ENCODE measurements around the gene TLR5.

TLR5 gene

GRCh38 chr1:223183268-223183862 is 40.3 kb upstream of the TLR5 start:
- TF ChIP-seq CTCF (IDR thresholded peaks at IDR 0.05; ENCODE audit: low read depth, low read length) = no peak
- H3K27me3 ChIP-seq = peaks cover 15% of the 10 kb centered on the region

GRCh38 chr1:223180731-223181321 is 37.8 kb upstream of the TLR5 start:
- Histone ChIP-seq H3K4me3 (ENCODE audit: low read depth, low read length) (no peak overlapping the region), H3K27me3 (peaks cover 8% of the 10 kb centered on the region), H3K9me3 (no peaks in the 10 kb centered on the region), H3K4me1 (no peaks in the 10 kb centered on the region), H3K36me3 (no peaks in the 10 kb centered on the region)
- no peak for TF ChIP-seq CTCF (IDR thresholded peaks at IDR 0.05; ENCODE audit: low read depth, low read length)
- no peak for DNase-seq

More at GRCh38 chr1:223183268-223183862, 40.3 kb upstream of the TLR5 start:
- no peaks in the 10 kb centered on the region for H3K9me3 ChIP-seq
- no peaks in the 10 kb centered on the region for H3K36me3 ChIP-seq
- no peak for DNase-seq
- H3K4me1 ChIP-seq = no peaks in the 10 kb centered on the region
- H3K4me3 ChIP-seq (ENCODE audit: low read depth, low read length) = no peak overlapping the region

DNA sequence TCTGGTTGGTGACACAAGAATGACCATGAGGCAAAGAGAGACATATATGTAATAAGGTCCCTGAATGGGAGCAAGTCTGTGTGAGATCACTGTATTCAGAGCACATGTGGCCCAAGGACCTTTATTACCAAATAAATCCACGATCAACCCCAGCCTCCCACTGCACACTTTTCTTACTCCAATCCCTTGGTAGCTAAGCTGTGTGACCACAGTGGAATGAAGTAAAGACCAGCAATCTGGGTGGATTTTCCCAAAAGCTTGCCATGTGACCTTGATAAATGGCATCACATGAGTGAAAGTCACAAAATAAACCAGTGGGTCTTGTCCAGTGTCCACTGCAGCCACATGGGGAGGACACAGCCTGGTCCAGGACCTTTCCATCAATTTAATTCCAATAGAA is 36.7 kb upstream of the TLR5 start:
- Histone ChIP-seq H3K4me3 (ENCODE audit: low read depth, low read length) (no peak overlapping the region), H3K27me3 (peaks cover 8% of the 10 kb centered on the region), H3K36me3 (no peaks in the 10 kb centered on the region), H3K9me3 (no peaks in the 10 kb centered on the region), H3K4me1 (no peaks in the 10 kb centered on the region)
- DNase-seq = no peak
- no peak for TF ChIP-seq CTCF (IDR thresholded peaks at IDR 0.05; ENCODE audit: low read depth, low read length)

GRCh38 chr1:223179280-223179679 is 36.2 kb upstream of the TLR5 start:
- no peak for TF ChIP-seq CTCF (IDR thresholded peaks at IDR 0.05; ENCODE audit: low read depth, low read length)
- Histone ChIP-seq H3K4me3 (ENCODE audit: low read depth, low read length) (no peak overlapping the region), H3K9me3 (no peaks in the 10 kb centered on the region), H3K27me3 (peaks cover 8% of the 10 kb centered on the region), H3K4me1 (no peaks in the 10 kb centered on the region), H3K36me3 (no peaks in the 10 kb centered on the region)
- DNase-seq = no peak

GRCh38 chr1:223177681-223178080 is 34.6 kb upstream of the TLR5 start:
- DNase-seq = no peak
- TF ChIP-seq CTCF (IDR thresholded peaks at IDR 0.05; ENCODE audit: low read depth, low read length) = no peak
- H3K9me3 ChIP-seq = no peaks in the 10 kb centered on the region
- H3K36me3 ChIP-seq = no peaks in the 10 kb centered on the region
- peaks cover 8% of the 10 kb centered on the region for H3K27me3 ChIP-seq
- H3K4me3 ChIP-seq (ENCODE audit: low read depth, low read length) = no peak overlapping the region
- H3K4me1 ChIP-seq = no peaks in the 10 kb centered on the region

GRCh38 chr1:223176437-223176836 is 33.4 kb upstream of the TLR5 start:
- no peak overlapping the region for H3K4me3 ChIP-seq (ENCODE audit: low read depth, low read length)
- no peaks in the 10 kb centered on the region for H3K9me3 ChIP-seq
- H3K36me3 ChIP-seq = no peaks in the 10 kb centered on the region
- DNase-seq = no peak
- no peaks in the 10 kb centered on the region for H3K4me1 ChIP-seq
- TF ChIP-seq CTCF (IDR thresholded peaks at IDR 0.05; ENCODE audit: low read depth, low read length) = no peak
- H3K27me3 ChIP-seq = peaks cover 8% of the 10 kb centered on the region

Data from BE2C (cell line).